GM12878 (cell line): ENCODE measurements around the gene GRK5.

ENCODE experiments used
- BRCA1 ChIP-seq: IDR thresholded peaks from 2 replicates; pipeline ENCODE4 v1.6.1; 2011; ENCODE audit warnings: low read depth, low read length, improper control_type of control experiment
- JUND ChIP-seq: IDR thresholded peaks from 2 replicates; pipeline ENCODE4 v1.6.1; 2012; ENCODE audit warnings: low read depth, mild to moderate bottlenecking, low read length, improper control_type of control experiment, moderate library complexity
- POLR2A ChIP-seq: IDR thresholded peaks from 2 replicates; pipeline ENCODE4 v1.6.1; 2011; ENCODE audit warnings: low read depth, mild to moderate bottlenecking, low read length
- SIX5 ChIP-seq: IDR thresholded peaks from 2 replicates; pipeline ENCODE4 v1.6.1; 2011; ENCODE audit warnings: mild to moderate bottlenecking, low read depth, low read length, moderate library complexity; ENCODE audit not compliant: severe bottlenecking
- USF1 ChIP-seq: IDR thresholded peaks from 2 replicates; pipeline ENCODE4 v1.6.1; 2011; ENCODE audit warnings: borderline replicate concordance, low read depth, mild to moderate bottlenecking, moderate library complexity, mixed read lengths, low read length; ENCODE audit not compliant: insufficient read depth; ENCODE audit errors: extremely low read length
- ZZZ3 ChIP-seq: IDR thresholded peaks from 2 replicates; pipeline ENCODE4 v1.6.1; 2011; ENCODE audit warnings: low read depth; ENCODE audit not compliant: control insufficient read depth, insufficient read length
- TF ChIP-seq, protein P1 (sequence below): IDR thresholded peaks from 2 replicates; pipeline ENCODE4 v1.6.1; 2012; ENCODE audit warnings: low read depth, low read length, improper control_type of control experiment
- TF ChIP-seq, protein P2 (sequence below), 3 experiments: IDR thresholded peaks in 2 of 3; conservative IDR thresholded peaks in 1 of 3; 2 replicates each; pipeline ENCODE4 v1.5.1; 2011; ENCODE audit warnings: low read depth in 3 of 3, low read length in 3 of 3, mild to moderate bottlenecking in 3 of 3, control low read depth in 2 of 3, moderate library complexity in 2 of 3, inconsistent platforms in 1 of 3, mixed read lengths in 1 of 3; ENCODE audit not compliant: control insufficient read depth in 2 of 3, insufficient read depth in 1 of 3; ENCODE audit errors: extremely low read depth in 1 of 3

DNA sequence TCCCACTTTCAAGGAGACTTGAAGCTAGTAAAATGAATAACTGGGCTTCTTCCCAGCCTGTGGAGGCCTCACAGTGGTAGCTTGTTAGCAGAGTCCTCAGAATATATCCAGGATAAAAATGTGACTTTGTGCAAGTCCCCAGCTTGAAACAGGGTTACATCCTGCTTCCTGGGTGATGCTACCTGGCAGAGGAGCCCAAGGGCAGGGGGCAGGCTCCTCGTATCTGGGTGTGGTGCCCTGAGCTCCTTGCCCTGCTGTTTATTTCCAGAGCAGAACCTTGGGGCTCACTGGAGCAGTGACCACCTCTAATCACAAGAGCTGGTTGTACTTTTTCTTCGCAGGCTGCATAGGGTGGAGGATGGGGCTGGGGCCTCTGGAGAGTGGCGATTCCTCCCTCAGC, 94.8 kb downstream of the GRK5 start:
- TF ChIP-seq, protein P1, sequence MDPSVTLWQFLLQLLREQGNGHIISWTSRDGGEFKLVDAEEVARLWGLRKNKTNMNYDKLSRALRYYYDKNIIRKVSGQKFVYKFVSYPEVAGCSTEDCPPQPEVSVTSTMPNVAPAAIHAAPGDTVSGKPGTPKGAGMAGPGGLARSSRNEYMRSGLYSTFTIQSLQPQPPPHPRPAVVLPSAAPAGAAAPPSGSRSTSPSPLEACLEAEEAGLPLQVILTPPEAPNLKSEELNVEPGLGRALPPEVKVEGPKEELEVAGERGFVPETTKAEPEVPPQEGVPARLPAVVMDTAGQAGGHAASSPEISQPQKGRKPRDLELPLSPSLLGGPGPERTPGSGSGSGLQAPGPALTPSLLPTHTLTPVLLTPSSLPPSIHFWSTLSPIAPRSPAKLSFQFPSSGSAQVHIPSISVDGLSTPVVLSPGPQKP, result no peak
- no peak for TF ChIP-seq POLR2A
- TF ChIP-seq USF1, result no peak
- no peak for TF ChIP-seq ZZZ3
- TF ChIP-seq, protein P2, sequence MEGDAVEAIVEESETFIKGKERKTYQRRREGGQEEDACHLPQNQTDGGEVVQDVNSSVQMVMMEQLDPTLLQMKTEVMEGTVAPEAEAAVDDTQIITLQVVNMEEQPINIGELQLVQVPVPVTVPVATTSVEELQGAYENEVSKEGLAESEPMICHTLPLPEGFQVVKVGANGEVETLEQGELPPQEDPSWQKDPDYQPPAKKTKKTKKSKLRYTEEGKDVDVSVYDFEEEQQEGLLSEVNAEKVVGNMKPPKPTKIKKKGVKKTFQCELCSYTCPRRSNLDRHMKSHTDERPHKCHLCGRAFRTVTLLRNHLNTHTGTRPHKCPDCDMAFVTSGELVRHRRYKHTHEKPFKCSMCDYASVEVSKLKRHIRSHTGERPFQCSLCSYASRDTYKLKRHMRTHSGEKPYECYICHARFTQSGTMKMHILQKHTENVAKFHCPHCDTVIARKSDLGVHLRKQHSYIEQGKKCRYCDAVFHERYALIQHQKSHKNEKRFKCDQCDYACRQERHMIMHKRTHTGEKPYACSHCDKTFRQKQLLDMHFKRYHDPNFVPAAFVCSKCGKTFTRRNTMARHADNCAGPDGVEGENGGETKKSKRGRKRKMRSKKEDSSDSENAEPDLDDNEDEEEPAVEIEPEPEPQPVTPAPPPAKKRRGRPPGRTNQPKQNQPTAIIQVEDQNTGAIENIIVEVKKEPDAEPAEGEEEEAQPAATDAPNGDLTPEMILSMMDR (IDR thresholded peaks at IDR 0.05 in 2 of 3, conservative IDR thresholded peaks at IDR 0.05 in 1 of 3; ENCODE audit: control insufficient read depth in 2 of 3, extremely low read depth in 1 of 3, insufficient read depth in 1 of 3, low read depth in 3 of 3, low read length in 3 of 3), result no peak
- TF ChIP-seq JUND, result no peak
- TF ChIP-seq BRCA1, result no peak
- no peak for TF ChIP-seq SIX5
